Glomerular visceral epithelial cell (primary cell): ENCODE measurements around the gene ROBO3.

Experiments used
- DNase-seq: peaks from one replicate; pipeline ENCODE4 v3.0.0-alpha.2; 2016; ENCODE audit errors: extremely low spot score

ROBO3 gene

GRCh38 chr11:124892750-124893454 is 27.7 kb downstream of the ROBO3 start:
- DNase-seq = no peak

- DNase-seq = no peak
Measured at GRCh38 chr11:124893781-124894401, 28.7 kb downstream of the ROBO3 start.

GRCh38 chr11:124894606-124895430 is 29.6 kb downstream of the ROBO3 start:
- DNase-seq = no peak

GRCh38 chr11:124895471-124895971 is 30.3 kb downstream of the ROBO3 start:
- no peak for DNase-seq

GRCh38 chr11:124896071-124896750 is 31.0 kb downstream of the ROBO3 start:
- DNase-seq = peak; percentile 53

- no peak for DNase-seq
Measured at GRCh38 chr11:124896821-124897391, 31.7 kb downstream of the ROBO3 start.

- DNase-seq = no peak
Measured at GRCh38 chr11:124897674-124898262, 32.5 kb downstream of the ROBO3 start, which contains the start of gene ROBO4. Gene ROBO4, minus strand, starts transcription at chr11:124897865. Its CDS starts 70 bp downstream, at chr11:124897795.

- peak; percentile 77 for DNase-seq
Measured at GRCh38 chr11:124898263-124898680, 33.0 kb downstream of the ROBO3 start.

- no peak for DNase-seq
Measured at GRCh38 chr11:124898711-124899110, 33.5 kb downstream of the ROBO3 start.

GRCh38 chr11:124899383-124900145 is 34.3 kb downstream of the ROBO3 start:
- no peak for DNase-seq

- DNase-seq = peak; percentile 81
Measured at GRCh38 chr11:124900464-124900863, 35.2 kb downstream of the ROBO3 start.

- DNase-seq = no peak
Measured at GRCh38 chr11:124902616-124903015, 37.4 kb downstream of the ROBO3 start.

GRCh38 chr11:124915541-124916369 is 50.5 kb downstream of the ROBO3 start:
- DNase-seq = no peak

- DNase-seq = no peak
Measured at GRCh38 chr11:124916370-124916710, 51.1 kb downstream of the ROBO3 start.

GRCh38 chr11:124917115-124917637 is 51.9 kb downstream of the ROBO3 start:
- DNase-seq = no peak

GRCh38 chr11:124918950-124919349 is 53.7 kb downstream of the ROBO3 start, which contains the start of gene HEPN1:
Gene HEPN1, plus strand, starts transcription at chr11:124919250.
- DNase-seq = no peak

- DNase-seq = no peak
Measured at GRCh38 chr11:124919898-124920297, 54.7 kb downstream of the ROBO3 start.

GRCh38 chr11:124920356-124920755 is 55.1 kb downstream of the ROBO3 start:
- DNase-seq = no peak
